GM18502 (cell line): ENCODE measurements around the gene SOWAHB.
"Not testable (repeated sequence)": the region's sequence is repeated elsewhere in the genome, so short reads cannot be mapped to it uniquely, and the experiment has no call there.

ENCODE experiments used
- ATAC-seq: cut with Tn5 transposase; IDR thresholded peaks from one replicate; pipeline ENCODE4 v1.9.1; 2021; ENCODE audit warnings: mild to moderate bottlenecking; ENCODE audit not compliant: unreplicated experiment, poor library complexity

SOWAHB gene

GRCh38 chr4:76895619-76896018 lies 2.3 kb downstream of the SOWAHB start:
- ATAC-seq: no peak

GRCh38 chr4:76894537-76895255 lies 3.2 kb downstream of the SOWAHB start:
- ATAC-seq: no peak

- ATAC-seq: no peak
These were observed 5.3 kb downstream of the SOWAHB start for GRCh38 chr4:76892601-76893000.

GRCh38 chr4:76892001-76892400 lies 5.9 kb downstream of the SOWAHB start:
- no peak for ATAC-seq

- no peak for ATAC-seq
These were observed 11.0 kb downstream of the SOWAHB start for GRCh38 chr4:76886848-76887441.

- no peak for ATAC-seq
These were observed 11.7 kb downstream of the SOWAHB start for GRCh38 chr4:76886214-76886613.

GRCh38 chr4:76883147-76883546 lies 14.8 kb downstream of the SOWAHB start:
- ATAC-seq: no peak

- ATAC-seq: no peak
These were observed 15.3 kb downstream of the SOWAHB start for GRCh38 chr4:76882630-76883029.

GRCh38 chr4:76881375-76881774 lies 16.6 kb downstream of the SOWAHB start:
- ATAC-seq: no peak

GRCh38 chr4:76879731-76880364 lies 18.1 kb downstream of the SOWAHB start:
- ATAC-seq: no peak

GRCh38 chr4:76878641-76879165 lies 19.2 kb downstream of the SOWAHB start:
- not testable (repeated sequence) for ATAC-seq

GRCh38 chr4:76874176-76874575 lies 23.8 kb downstream of the SOWAHB start:
- ATAC-seq: no peak

GRCh38 chr4:76873495-76873894 lies 24.4 kb downstream of the SOWAHB start:
- ATAC-seq: no peak

- ATAC-seq: no peak
These were observed 25.4 kb downstream of the SOWAHB start for GRCh38 chr4:76872556-76872955.

- ATAC-seq: not testable (repeated sequence)
These were observed 29.2 kb downstream of the SOWAHB start for GRCh38 chr4:76868780-76869179.

- no peak for ATAC-seq
These were observed 29.9 kb downstream of the SOWAHB start for GRCh38 chr4:76867880-76868655.

- ATAC-seq: no peak
These were observed 30.6 kb downstream of the SOWAHB start for GRCh38 chr4:76867377-76867776.

GRCh38 chr4:76866641-76867040 lies 31.3 kb downstream of the SOWAHB start:
- ATAC-seq: no peak

- no peak for ATAC-seq
These were observed 39.6 kb downstream of the SOWAHB start for GRCh38 chr4:76858319-76858718.

GRCh38 chr4:76857074-76857409 lies 40.9 kb downstream of the SOWAHB start:
- ATAC-seq: no peak
